OCI-LY3 (cell line): ENCODE measurements around the gene PTPRN2.

Experiments
- CTCF ChIP-seq: fragments of 200-600, 300-600 bp; sonication (generic); IDR thresholded peaks from 2 replicates; pipeline ENCODE4 v1.5.1; 2014; ENCODE audit warnings: antibody characterized with exemption, low read length, low read depth
- EZH2phosphoT487 ChIP-seq: fragments of 200-600 bp; shearing (Covaris generic); IDR thresholded peaks from 2 replicates; pipeline ENCODE4 v1.6.1; 2018; ENCODE audit warnings: antibody characterized with exemption, mixed run types, low read depth

- TF ChIP-seq CTCF = no peak
- no peak for TF ChIP-seq EZH2phosphoT487
Measured at GRCh38 chr7:157595086-157595855, 992.4 kb downstream of the PTPRN2 start.
